ENCODE measurements around the gene RPL11.
"Not testable (repeated sequence)": the region's sequence is repeated elsewhere in the genome, so short reads cannot be mapped to it uniquely, and the experiment has no call there.

RPL11 gene

GRCh38 chr1:23691499-23692307 is at the start of gene RPL11:
RPL11 (plus strand) TSS chr1:23691806; CDS start chr1:23691824, 18 bp downstream.
- no peak for FAIRE-seq
- DNase-seq (ENCODE audit: insufficient read length, low spot score): peak; percentile 82

GRCh38 chr1:23643736-23644554 is 47.7 kb upstream of the RPL11 start:
- FAIRE-seq (no peak), DNase-seq (ENCODE audit: insufficient read length, low spot score) (no peak)

- FAIRE-seq (no peak), DNase-seq (ENCODE audit: insufficient read length, low spot score) (no peak)
Observed at GRCh38 chr1:23644555-23644866, 47.1 kb upstream of the RPL11 start.

- FAIRE-seq (no peak), DNase-seq (ENCODE audit: insufficient read length, low spot score) (no peak)
Observed at GRCh38 chr1:23645338-23645737, 46.3 kb upstream of the RPL11 start.

GRCh38 chr1:23646091-23646490 is 45.5 kb upstream of the RPL11 start:
- no peak for DNase-seq (ENCODE audit: insufficient read length, low spot score)
- FAIRE-seq: no peak

GRCh38 chr1:23646541-23646940 is 45.1 kb upstream of the RPL11 start:
- FAIRE-seq: no peak
- DNase-seq (ENCODE audit: insufficient read length, low spot score): no peak

GRCh38 chr1:23648576-23648975 is 43.0 kb upstream of the RPL11 start:
- FAIRE-seq: no peak
- DNase-seq (ENCODE audit: insufficient read length, low spot score): no peak

- not testable (repeated sequence) for DNase-seq (ENCODE audit: insufficient read length, low spot score); FAIRE-seq
Observed at GRCh38 chr1:23649157-23649556, 42.4 kb upstream of the RPL11 start.

GRCh38 chr1:23650344-23650990 is 41.1 kb upstream of the RPL11 start:
- FAIRE-seq: no peak

GRCh38 chr1:23651069-23651808 is 40.4 kb upstream of the RPL11 start:
- FAIRE-seq (no peak), DNase-seq (ENCODE audit: insufficient read length, low spot score) (peak; percentile 39)

More at GRCh38 chr1:23650344-23650990, 41.1 kb upstream of the RPL11 start:
- DNase-seq (ENCODE audit: insufficient read length, low spot score): no peak

- DNase-seq (ENCODE audit: insufficient read length, low spot score) (peak; percentile 54), FAIRE-seq (no peak)
Observed at GRCh38 chr1:23657659-23658275, 33.8 kb upstream of the RPL11 start.

GRCh38 chr1:23660671-23661070 is 30.9 kb upstream of the RPL11 start:
- FAIRE-seq (no peak), DNase-seq (ENCODE audit: insufficient read length, low spot score) (no peak)

GRCh38 chr1:23661887-23662286 is 29.7 kb upstream of the RPL11 start:
- FAIRE-seq (no peak), DNase-seq (ENCODE audit: insufficient read length, low spot score) (no peak)

GRCh38 chr1:23664837-23665795 is 26.5 kb upstream of the RPL11 start:
- DNase-seq (ENCODE audit: insufficient read length, low spot score) (peak; percentile 36), FAIRE-seq (no peak)

GRCh38 chr1:23667411-23667810 is 24.2 kb upstream of the RPL11 start:
- no peak for DNase-seq (ENCODE audit: insufficient read length, low spot score)
- no peak for FAIRE-seq

GRCh38 chr1:23670709-23671108 is 20.9 kb upstream of the RPL11 start:
- no peak for FAIRE-seq
- DNase-seq (ENCODE audit: insufficient read length, low spot score): no peak

GRCh38 chr1:23673086-23673813 is 18.4 kb upstream of the RPL11 start:
- DNase-seq (ENCODE audit: insufficient read length, low spot score): peak; percentile 42
- FAIRE-seq: no peak

- FAIRE-seq (no peak), DNase-seq (ENCODE audit: insufficient read length, low spot score) (no peak)
Observed at GRCh38 chr1:23679815-23680214, 11.8 kb upstream of the RPL11 start.

Measured in HTR-8/SVneo (cell line).